ENCODE data around the gene TBC1D1.

- no peak for TF ChIP-seq POLR2AphosphoS5 (IDR thresholded peaks at IDR 0.05; ENCODE audit: low read depth)
- TF ChIP-seq NANOG (IDR thresholded peaks at IDR 0.05; ENCODE audit: borderline replicate concordance), result no peak
- TF ChIP-seq CTCF (conservative IDR thresholded peaks at IDR 0.05; ENCODE audit: low read depth in 2 of 2), result peak; percentile 28 to 42
Measured at GRCh38 chr4:38055566-38055965, 164.7 kb downstream of the TBC1D1 start.

All from GM23338 (cell line).